GM18519 (cell line): Measurements from ENCODE around the gene RBM10.
"Not testable (repeated sequence)": the region's sequence is repeated elsewhere in the genome, so short reads cannot be mapped to it uniquely, and the experiment has no call there.

Experiments
- ATAC-seq: cut with Tn5 transposase; IDR thresholded peaks from one replicate; pipeline ENCODE4 v1.9.1; 2021; ENCODE audit warnings: mild to moderate bottlenecking, moderate library complexity; ENCODE audit not compliant: unreplicated experiment, low FRiP score

RBM10 gene, protein sequence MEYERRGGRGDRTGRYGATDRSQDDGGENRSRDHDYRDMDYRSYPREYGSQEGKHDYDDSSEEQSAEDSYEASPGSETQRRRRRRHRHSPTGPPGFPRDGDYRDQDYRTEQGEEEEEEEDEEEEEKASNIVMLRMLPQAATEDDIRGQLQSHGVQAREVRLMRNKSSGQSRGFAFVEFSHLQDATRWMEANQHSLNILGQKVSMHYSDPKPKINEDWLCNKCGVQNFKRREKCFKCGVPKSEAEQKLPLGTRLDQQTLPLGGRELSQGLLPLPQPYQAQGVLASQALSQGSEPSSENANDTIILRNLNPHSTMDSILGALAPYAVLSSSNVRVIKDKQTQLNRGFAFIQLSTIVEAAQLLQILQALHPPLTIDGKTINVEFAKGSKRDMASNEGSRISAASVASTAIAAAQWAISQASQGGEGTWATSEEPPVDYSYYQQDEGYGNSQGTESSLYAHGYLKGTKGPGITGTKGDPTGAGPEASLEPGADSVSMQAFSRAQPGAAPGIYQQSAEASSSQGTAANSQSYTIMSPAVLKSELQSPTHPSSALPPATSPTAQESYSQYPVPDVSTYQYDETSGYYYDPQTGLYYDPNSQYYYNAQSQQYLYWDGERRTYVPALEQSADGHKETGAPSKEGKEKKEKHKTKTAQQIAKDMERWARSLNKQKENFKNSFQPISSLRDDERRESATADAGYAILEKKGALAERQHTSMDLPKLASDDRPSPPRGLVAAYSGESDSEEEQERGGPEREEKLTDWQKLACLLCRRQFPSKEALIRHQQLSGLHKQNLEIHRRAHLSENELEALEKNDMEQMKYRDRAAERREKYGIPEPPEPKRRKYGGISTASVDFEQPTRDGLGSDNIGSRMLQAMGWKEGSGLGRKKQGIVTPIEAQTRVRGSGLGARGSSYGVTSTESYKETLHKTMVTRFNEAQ

GRCh38 chrX:47144626-47145394 lies at the start of gene RBM10, which contains the start of gene NDUFB11:
Gene RBM10, plus strand, starts transcription at chrX:47145221. Its CDS starts 2,261 bp downstream, at chrX:47147482.
Gene NDUFB11, minus strand, starts transcription at chrX:47144702. Its CDS starts 23 bp downstream, at chrX:47144679.
- ATAC-seq: peak; percentile 83

GRCh38 chrX:47097018-47097417 lies 48.0 kb upstream of the RBM10 start:
- no peak for ATAC-seq

- no peak for ATAC-seq
These were observed 46.5 kb upstream of the RBM10 start for GRCh38 chrX:47098338-47099094.

- no peak for ATAC-seq
These were observed 43.8 kb upstream of the RBM10 start for GRCh38 chrX:47101206-47101605.

DNA sequence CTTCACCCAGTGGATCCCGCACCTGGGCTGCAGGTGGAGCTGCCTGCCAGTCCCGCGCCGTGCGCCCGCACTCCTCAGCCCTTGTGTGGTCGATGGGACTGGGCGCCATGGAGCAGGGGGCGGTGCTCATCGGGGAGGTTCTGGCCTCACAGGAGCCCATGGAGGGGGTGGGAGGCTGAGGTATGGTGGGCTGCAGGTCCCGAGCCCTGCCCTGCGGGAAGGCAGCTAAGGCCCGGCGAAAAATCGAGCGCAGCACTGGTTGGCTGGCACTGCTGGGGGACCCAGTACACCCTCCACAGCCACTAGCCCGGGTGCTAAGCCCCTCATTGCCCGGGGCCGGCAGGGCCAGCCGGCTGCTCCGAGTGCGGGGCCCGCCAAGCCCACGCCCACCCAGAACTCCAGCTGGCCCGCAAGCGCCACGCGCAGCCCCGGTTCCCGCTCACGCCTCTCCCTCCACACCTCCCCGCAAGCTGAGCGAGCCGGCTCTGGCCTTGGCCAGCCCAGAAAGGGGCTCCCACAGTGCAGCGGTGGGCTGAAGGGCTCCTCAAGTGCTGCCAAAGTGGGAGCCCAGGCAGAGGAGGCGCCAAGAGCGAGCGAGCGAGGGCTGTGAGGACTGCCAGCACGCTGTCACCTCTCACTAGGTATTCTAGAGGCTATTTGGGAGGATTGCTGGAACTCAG lies 33.9 kb upstream of the RBM10 start:
- ATAC-seq: not testable (repeated sequence)

DNA sequence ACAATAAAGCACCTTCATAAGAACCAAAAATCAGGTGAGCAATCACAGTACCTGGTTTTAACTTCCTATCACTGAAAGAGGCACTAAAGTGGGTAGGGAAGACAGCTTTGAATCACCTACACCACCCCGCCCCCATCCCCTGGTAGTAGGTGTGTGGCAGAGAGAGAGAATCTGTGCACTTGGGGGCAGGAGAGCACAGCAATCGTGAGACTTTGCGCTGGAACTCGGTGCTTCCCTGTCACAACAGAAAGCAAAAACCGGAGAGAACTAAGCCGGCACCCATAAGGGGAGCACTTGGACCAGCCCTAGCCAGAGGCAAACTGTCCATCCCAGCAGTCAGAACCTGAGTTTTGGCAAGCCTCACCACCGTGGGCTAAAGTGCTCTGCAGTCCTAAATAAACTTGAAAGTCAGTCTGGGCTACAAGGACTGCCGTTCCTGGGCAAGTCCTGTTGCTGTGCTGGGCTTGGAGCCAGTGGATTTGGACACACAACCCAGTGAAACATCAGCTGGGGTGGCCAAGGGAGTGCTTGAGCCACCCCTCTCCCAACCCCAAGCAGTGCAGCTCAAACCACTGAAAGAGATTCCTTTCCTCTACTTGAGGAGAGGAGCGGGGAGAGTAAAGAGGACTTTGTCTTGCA lies 32.6 kb upstream of the RBM10 start:
- ATAC-seq: no peak

DNA sequence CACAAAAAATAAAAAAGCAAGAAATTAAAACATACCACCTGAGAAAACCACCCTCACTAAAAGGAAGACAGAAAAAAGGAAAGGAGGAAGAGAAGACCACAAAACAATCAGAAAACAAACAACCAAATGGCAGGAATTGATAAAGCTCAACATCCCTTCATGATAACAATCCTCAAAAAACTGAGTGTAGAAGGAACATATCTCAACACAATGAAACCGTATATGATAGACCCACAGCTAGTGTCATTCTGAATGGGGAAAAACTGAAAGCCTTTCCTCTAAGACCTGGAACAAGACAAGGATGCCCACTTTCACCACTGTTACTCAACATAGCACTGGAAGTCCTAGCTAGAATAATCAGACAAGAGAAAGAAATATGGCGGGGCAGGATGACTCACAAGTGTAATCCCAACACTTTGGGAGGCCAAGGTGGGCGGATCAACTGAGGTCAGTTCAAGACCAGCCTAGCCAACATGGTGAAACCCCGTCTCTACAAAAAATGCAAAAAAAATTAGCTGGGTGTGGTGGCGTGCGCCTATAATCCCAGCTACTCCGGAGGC lies 28.4 kb upstream of the RBM10 start:
- ATAC-seq: not testable (repeated sequence)

GRCh38 chrX:47124466-47124865 lies 20.6 kb upstream of the RBM10 start:
- ATAC-seq: not testable (repeated sequence)

DNA sequence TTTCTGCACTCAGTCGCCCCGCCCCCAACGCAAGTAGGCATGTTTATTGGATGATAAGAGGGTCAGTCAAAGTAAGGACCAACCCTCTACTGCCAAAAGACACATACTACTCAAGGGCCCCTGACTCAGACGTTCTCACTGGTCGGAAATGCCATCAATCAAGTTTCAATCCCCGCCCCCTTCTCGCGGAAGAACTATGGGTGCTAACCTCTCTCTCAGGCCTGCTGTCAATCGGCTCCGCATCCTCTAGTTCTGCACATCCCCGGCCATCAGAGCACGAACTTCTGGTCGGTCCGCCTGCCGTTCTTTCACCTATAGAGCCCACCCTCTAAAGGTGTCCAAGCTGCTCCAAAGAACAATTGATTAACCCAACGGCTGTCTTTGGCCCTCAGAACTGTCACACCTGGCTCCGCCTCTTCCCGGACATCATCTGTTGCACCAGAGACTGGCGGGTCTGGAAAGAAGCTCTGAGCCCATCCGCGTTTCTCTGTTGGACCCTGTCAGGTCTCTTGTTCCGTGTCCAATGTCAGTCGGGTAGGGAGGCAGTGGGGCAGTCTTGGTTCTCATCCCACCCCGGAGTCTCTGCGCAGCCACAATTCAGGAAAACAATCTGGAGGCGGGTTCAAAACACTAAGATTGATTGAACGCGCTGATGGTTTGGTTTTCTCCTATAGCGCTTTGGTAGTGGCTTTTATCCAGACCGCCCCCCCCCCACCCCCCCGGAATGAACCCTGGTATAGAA lies 15.7 kb upstream of the RBM10 start:
- ATAC-seq: peak; percentile 89

- no peak for ATAC-seq
These were observed 15.1 kb upstream of the RBM10 start for GRCh38 chrX:47129899-47130358.

GRCh38 chrX:47133493-47133892 lies 11.5 kb upstream of the RBM10 start:
- no peak for ATAC-seq

GRCh38 chrX:47135650-47136049 lies 9.4 kb upstream of the RBM10 start:
- ATAC-seq: not testable (repeated sequence)

- ATAC-seq: no peak
These were observed 6.8 kb upstream of the RBM10 start for GRCh38 chrX:47138171-47138570.

DNA sequence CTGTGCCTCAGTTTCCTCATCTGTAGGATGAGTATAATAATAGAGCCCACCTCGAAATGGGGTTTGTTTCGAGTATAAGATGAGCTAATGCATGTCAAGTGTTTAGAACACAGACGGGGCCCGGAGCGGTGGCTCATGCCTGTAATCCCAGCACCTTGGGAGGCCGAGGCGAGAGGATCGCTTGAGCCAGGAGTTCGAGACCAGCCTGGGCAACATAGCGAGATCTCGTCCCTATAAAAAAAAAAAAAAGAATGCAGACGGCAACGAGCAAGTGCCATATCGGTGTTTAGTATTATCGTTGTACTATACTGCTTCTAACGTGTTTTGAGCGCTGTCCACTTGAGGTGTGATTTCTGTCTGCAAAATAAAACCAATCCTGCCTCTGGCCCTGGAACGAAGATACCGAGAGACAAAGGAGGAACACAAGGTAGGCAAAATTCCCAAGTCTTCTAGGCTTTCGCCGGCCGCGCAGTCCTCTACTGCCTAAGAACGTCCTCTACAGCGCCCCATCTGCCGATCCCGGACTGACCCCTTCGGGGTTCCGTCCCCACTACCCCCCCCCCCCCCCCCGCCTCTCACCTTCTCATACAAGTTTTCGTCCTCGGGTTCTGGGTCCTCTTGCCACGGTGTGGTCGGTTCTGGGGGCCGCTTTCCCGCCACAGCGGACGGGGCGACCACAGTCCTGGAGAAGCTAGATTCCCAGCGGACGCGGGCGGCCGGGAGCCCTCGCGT lies 961 bp upstream of the RBM10 start:
- ATAC-seq: peak; percentile 6

GRCh38 chrX:47145395-47146120 lies 537 bp downstream of the RBM10 start:
- ATAC-seq: no peak
